ENCODE data around the gene GRAMD1B. TPM values are rescaled to one million over a fixed set of nuclear protein-coding genes. Genes with fewer than 3 reads are reported as not detected.
"Not testable (repeated sequence)": the region's sequence is repeated elsewhere in the genome, so short reads cannot be mapped to it uniquely, and the experiment has no call there.

GRAMD1B gene
- total RNA-seq, 1 donor from 2014 or later: 31.8 TPM

- DNase-seq: no peak
- H3K27ac ChIP-seq (replicated peaks): peak overlapping the region; percentile 43
- H3K9me3 ChIP-seq (replicated peaks): no peaks in the 10 kb centered on the region
- intact Hi-C loops (cut with micrococcal nuclease): no loop called here
- no peaks in the 10 kb centered on the region for H3K27me3 ChIP-seq (ENCODE audit: low read depth)
- no peaks in the 10 kb centered on the region for H3K36me3 ChIP-seq
- H3K4me1 ChIP-seq: peaks cover 71% of the 10 kb centered on the region
- TF ChIP-seq, protein P1, sequence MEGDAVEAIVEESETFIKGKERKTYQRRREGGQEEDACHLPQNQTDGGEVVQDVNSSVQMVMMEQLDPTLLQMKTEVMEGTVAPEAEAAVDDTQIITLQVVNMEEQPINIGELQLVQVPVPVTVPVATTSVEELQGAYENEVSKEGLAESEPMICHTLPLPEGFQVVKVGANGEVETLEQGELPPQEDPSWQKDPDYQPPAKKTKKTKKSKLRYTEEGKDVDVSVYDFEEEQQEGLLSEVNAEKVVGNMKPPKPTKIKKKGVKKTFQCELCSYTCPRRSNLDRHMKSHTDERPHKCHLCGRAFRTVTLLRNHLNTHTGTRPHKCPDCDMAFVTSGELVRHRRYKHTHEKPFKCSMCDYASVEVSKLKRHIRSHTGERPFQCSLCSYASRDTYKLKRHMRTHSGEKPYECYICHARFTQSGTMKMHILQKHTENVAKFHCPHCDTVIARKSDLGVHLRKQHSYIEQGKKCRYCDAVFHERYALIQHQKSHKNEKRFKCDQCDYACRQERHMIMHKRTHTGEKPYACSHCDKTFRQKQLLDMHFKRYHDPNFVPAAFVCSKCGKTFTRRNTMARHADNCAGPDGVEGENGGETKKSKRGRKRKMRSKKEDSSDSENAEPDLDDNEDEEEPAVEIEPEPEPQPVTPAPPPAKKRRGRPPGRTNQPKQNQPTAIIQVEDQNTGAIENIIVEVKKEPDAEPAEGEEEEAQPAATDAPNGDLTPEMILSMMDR (IDR thresholded peaks at IDR 0.05; ENCODE audit: borderline replicate concordance): no peak
- H3K4me3 ChIP-seq: no peak overlapping the region
Observed at GRCh38 chr11:123454060-123454651, 24.1 kb downstream of the GRAMD1B start.

DNA sequence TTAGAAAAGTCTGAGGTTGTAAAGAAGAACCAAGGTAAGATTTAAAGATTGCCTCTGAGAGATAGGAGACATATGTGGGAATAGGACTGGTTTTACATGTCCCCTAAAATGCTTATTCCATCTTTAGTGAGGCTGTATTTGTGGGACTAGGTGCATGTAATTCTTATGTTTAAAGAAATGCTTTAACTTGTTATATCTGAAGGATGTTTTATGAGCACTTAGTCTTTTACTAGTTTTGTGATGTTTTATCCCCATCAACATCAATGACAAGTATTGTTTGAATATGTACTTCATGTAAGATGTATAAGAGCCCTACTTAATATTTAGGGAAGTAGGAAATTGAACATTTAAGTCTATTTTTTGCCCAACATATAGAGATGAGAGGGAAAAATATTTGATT, 24.7 kb downstream of the GRAMD1B start:
- no peak overlapping the region for H3K4me3 ChIP-seq
- no peaks in the 10 kb centered on the region for H3K27me3 ChIP-seq (ENCODE audit: low read depth)
- H3K36me3 ChIP-seq: no peaks in the 10 kb centered on the region
- TF ChIP-seq, protein P1 (IDR thresholded peaks at IDR 0.05; ENCODE audit: borderline replicate concordance): no peak
- H3K27ac ChIP-seq (replicated peaks): peak overlapping the region; percentile 43
- DNase-seq: no peak
- intact Hi-C loops (cut with micrococcal nuclease): no loop called here
- H3K9me3 ChIP-seq (replicated peaks): no peaks in the 10 kb centered on the region
- peaks cover 75% of the 10 kb centered on the region for H3K4me1 ChIP-seq

- H3K36me3 ChIP-seq; intact Hi-C loops (cut with micrococcal nuclease); DNase-seq; H3K27me3 ChIP-seq (ENCODE audit: low read depth); H3K9me3 ChIP-seq (replicated peaks); H3K4me3 ChIP-seq: not testable (repeated sequence)
- Histone ChIP-seq H3K27ac (replicated peaks) (peak overlapping the region; percentile 69), H3K4me1 (peaks cover 73% of the 10 kb centered on the region)
Observed at GRCh38 chr11:123456448-123456847, 26.4 kb downstream of the GRAMD1B start.

DNA sequence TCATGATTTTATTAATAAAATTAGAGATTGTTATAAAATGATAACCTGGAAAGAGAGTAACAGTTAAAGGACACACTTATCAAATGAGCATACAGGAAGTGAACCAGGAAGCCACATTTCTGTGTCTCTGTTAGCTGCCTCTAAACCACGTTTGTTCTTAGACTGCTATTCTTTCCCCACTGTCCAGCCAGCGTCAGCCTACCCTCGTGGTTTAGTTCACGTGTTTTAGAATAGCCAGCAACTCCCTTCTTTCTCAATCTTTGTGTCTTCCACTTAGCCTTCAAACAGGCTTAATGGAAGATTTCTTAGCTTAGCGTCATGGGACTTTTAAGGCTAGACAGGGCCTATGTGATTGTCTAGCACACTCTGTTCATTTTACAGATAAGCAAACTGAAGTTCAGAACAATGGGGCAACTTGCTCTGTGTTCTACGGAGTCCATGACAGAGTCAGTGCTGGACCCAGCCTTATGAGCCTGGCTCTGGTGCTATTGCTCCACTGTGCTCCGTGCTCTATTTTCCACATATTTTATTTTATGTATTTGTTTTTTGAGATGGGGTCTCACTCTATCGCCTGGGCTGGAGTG, 27.2 kb downstream of the GRAMD1B start:
- Histone ChIP-seq H3K27me3 (ENCODE audit: low read depth) (no peaks in the 10 kb centered on the region), H3K27ac (replicated peaks) (peak overlapping the region; percentile 69), H3K9me3 (replicated peaks) (no peaks in the 10 kb centered on the region), H3K4me3 (no peak overlapping the region), H3K4me1 (peaks cover 70% of the 10 kb centered on the region), H3K36me3 (no peaks in the 10 kb centered on the region)
- TF ChIP-seq, protein P1 (IDR thresholded peaks at IDR 0.05; ENCODE audit: borderline replicate concordance): no peak
- intact Hi-C loops (cut with micrococcal nuclease): no loop called here
- no peak for DNase-seq

GRCh38 chr11:123458501-123458900, 28.4 kb downstream of the GRAMD1B start:
- Histone ChIP-seq H3K4me3 (no peak overlapping the region), H3K9me3 (replicated peaks) (no peaks in the 10 kb centered on the region), H3K4me1 (peaks cover 64% of the 10 kb centered on the region), H3K27me3 (ENCODE audit: low read depth) (no peaks in the 10 kb centered on the region), H3K27ac (replicated peaks) (no peak overlapping the region), H3K36me3 (no peaks in the 10 kb centered on the region)
- no peak for DNase-seq
- intact Hi-C loops (cut with micrococcal nuclease): no loop called here
- TF ChIP-seq, protein P1 (IDR thresholded peaks at IDR 0.05; ENCODE audit: borderline replicate concordance): no peak

DNA sequence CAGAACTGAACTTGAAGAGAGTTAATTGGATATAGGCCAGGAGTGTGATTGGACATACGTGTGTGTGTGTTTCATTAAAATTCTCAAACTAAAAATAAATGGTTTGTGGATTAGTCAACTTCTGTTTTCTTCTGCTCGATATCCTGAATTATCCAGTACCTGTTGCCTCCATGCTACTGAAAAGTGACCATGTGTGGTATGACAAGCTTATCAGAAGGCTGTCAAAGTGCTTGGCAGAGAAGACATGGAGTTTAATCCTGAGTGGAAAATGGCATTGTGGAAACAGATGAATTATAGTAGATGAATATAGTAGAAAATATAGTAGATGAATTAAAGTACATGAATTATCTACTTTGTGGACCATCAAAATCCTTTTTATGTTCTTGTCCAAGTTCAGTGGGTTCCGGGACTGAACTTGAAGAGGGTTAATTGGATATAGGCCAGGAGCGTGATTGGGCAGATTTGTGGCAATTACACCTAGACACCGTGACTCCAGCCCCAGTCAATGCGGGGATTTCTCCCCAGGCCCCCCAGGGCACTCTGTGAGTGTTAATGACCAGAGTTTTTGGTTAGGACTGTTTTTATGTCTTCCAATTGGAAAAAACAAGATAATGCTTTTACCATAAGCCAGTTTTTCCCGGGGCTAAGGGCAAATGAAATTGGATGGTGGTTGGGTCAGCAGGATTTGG, 30.1 kb downstream of the GRAMD1B start:
- DNase-seq: no peak
- H3K9me3 ChIP-seq (replicated peaks): no peaks in the 10 kb centered on the region
- intact Hi-C loops (cut with micrococcal nuclease): no loop called here
- TF ChIP-seq, protein P1 (IDR thresholded peaks at IDR 0.05; ENCODE audit: borderline replicate concordance): no peak
- H3K36me3 ChIP-seq: no peaks in the 10 kb centered on the region
- peak overlapping the region; percentile 91 for H3K27ac ChIP-seq (replicated peaks)
- peaks cover 49% of the 10 kb centered on the region for H3K4me1 ChIP-seq
- H3K4me3 ChIP-seq: peak overlapping the region; percentile 15
- H3K27me3 ChIP-seq (ENCODE audit: low read depth): no peaks in the 10 kb centered on the region

Measured in left ventricle myocardium inferior (tissue), 1 donor.